ENCODE data around the gene STX3. TPM values are rescaled to one million over a fixed set of nuclear protein-coding genes. Genes with fewer than 3 reads are reported as not detected.

Gene STX3
- total RNA-seq, 4 donors from 2014 or later, result 8.9 to 36.6 (median 26.3) TPM

GRCh38 chr11:59710136-59710847, 44.9 kb upstream of the STX3 start:
- TF ChIP-seq, protein P1, sequence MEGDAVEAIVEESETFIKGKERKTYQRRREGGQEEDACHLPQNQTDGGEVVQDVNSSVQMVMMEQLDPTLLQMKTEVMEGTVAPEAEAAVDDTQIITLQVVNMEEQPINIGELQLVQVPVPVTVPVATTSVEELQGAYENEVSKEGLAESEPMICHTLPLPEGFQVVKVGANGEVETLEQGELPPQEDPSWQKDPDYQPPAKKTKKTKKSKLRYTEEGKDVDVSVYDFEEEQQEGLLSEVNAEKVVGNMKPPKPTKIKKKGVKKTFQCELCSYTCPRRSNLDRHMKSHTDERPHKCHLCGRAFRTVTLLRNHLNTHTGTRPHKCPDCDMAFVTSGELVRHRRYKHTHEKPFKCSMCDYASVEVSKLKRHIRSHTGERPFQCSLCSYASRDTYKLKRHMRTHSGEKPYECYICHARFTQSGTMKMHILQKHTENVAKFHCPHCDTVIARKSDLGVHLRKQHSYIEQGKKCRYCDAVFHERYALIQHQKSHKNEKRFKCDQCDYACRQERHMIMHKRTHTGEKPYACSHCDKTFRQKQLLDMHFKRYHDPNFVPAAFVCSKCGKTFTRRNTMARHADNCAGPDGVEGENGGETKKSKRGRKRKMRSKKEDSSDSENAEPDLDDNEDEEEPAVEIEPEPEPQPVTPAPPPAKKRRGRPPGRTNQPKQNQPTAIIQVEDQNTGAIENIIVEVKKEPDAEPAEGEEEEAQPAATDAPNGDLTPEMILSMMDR (IDR thresholded peaks at IDR 0.05), result no peak
- TF ChIP-seq POLR2A (IDR thresholded peaks at IDR 0.05), result no peak

GRCh38 chr11:59713745-59714144, 41.4 kb upstream of the STX3 start, which contains the start of gene OR10V1:
OR10V1 (minus strand) TSS chr11:59713845; CDS start chr11:59713845, 0 bp downstream.
- Histone ChIP-seq H3K9me3 (no peaks in the 10 kb centered on the region), H3K27ac (no peak within 1 kb of the TSS), H3K4me1 (no peaks in the 10 kb centered on the region), H3K27me3 (no peaks in the 10 kb centered on the region), H3K36me3 (no peaks in the 10 kb centered on the region), H3K4me3 (no peak within 1 kb of the TSS)
- intact Hi-C loops (cut with DNase I; ENCODE audit: low total_unique reads), result no loop called here
- TF ChIP-seq, protein P1 (IDR thresholded peaks at IDR 0.05), result no peak
- TF ChIP-seq POLR2A (IDR thresholded peaks at IDR 0.05), result no peak
- no peak for DNase-seq

More at GRCh38 chr11:59710136-59710847, 44.9 kb upstream of the STX3 start:
- no peaks in the 10 kb centered on the region for H3K4me1 ChIP-seq
- no peaks in the 10 kb centered on the region for H3K27me3 ChIP-seq
- intact Hi-C loops (cut with DNase I; ENCODE audit: low total_unique reads), result no loop called here
- DNase-seq, result no peak
- H3K4me3 ChIP-seq, result no peak overlapping the region
- no peaks in the 10 kb centered on the region for H3K36me3 ChIP-seq
- H3K9me3 ChIP-seq, result no peaks in the 10 kb centered on the region
- no peak overlapping the region for H3K27ac ChIP-seq

- intact Hi-C loops (cut with DNase I; ENCODE audit: low total_unique reads), result no loop called here
- H3K4me3 ChIP-seq, result no peak overlapping the region
- H3K4me1 ChIP-seq, result no peaks in the 10 kb centered on the region
- no peak overlapping the region for H3K27ac ChIP-seq
- no peaks in the 10 kb centered on the region for H3K36me3 ChIP-seq
- no peak for DNase-seq
- H3K9me3 ChIP-seq, result no peaks in the 10 kb centered on the region
- H3K27me3 ChIP-seq, result no peaks in the 10 kb centered on the region
- TF ChIP-seq POLR2A (IDR thresholded peaks at IDR 0.05), result no peak
- TF ChIP-seq, protein P1 (IDR thresholded peaks at IDR 0.05), result no peak
Measured at GRCh38 chr11:59716051-59716450, 39.1 kb upstream of the STX3 start.

DNA sequence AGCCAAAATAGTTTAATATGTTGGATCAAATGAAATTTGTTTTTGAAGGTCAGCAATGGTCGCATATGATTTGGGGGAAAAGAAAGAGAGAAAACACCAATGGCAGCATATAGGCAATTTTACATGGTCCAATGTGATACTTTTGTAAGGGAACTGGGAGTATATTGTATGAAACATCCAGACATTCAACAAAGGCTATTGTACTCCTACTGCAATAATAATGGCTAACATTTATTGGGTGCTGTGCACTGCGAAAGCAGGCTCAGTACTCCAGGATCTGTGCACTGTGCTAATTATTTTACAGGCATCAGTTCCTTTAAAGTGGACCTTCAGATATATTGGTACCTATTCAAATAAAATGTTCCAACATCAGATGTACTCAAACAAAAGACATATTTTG, 35.6 kb upstream of the STX3 start:
- intact Hi-C loops (cut with DNase I; ENCODE audit: low total_unique reads), result no loop called here
- no peak for DNase-seq
- Histone ChIP-seq H3K9me3 (no peaks in the 10 kb centered on the region), H3K4me1 (no peaks in the 10 kb centered on the region), H3K36me3 (no peaks in the 10 kb centered on the region), H3K27ac (no peak overlapping the region), H3K4me3 (no peak overlapping the region), H3K27me3 (no peaks in the 10 kb centered on the region)
- TF ChIP-seq POLR2A (IDR thresholded peaks at IDR 0.05), result no peak
- TF ChIP-seq, protein P1 (IDR thresholded peaks at IDR 0.05), result no peak

- Histone ChIP-seq H3K4me1 (no peaks in the 10 kb centered on the region), H3K36me3 (no peaks in the 10 kb centered on the region), H3K27me3 (no peaks in the 10 kb centered on the region), H3K9me3 (no peaks in the 10 kb centered on the region), H3K27ac (no peak overlapping the region), H3K4me3 (no peak overlapping the region)
- no peak for DNase-seq
- intact Hi-C loops (cut with DNase I; ENCODE audit: low total_unique reads), result no loop called here
- no peak for TF ChIP-seq POLR2A (IDR thresholded peaks at IDR 0.05)
Measured at GRCh38 chr11:59724066-59724465, 31.1 kb upstream of the STX3 start.
